ENCODE measurements around the gene MLLT3.

Gene MLLT3

GRCh38 chr9:20557890-20558565, 64.3 kb downstream of the MLLT3 start:
- DNase-seq (ENCODE audit: low read depth in 2 of 2): no peak

GRCh38 chr9:20557285-20557684, 65.0 kb downstream of the MLLT3 start:
- DNase-seq (ENCODE audit: low read depth in 2 of 2): no peak

GRCh38 chr9:20553558-20554149, 68.6 kb downstream of the MLLT3 start:
- DNase-seq (ENCODE audit: low read depth in 2 of 2): no peak

GRCh38 chr9:20552874-20553557, 69.3 kb downstream of the MLLT3 start:
- DNase-seq (ENCODE audit: low read depth in 2 of 2): no peak

GRCh38 chr9:20551835-20552234, 70.5 kb downstream of the MLLT3 start:
- peak in 1 of 2 donors; percentile 28 for DNase-seq (ENCODE audit: low read depth in 2 of 2)

GRCh38 chr9:20551236-20551635, 71.1 kb downstream of the MLLT3 start:
- DNase-seq (ENCODE audit: low read depth in 2 of 2): no peak

- DNase-seq (ENCODE audit: low read depth in 2 of 2): no peak
These were observed 72.0 kb downstream of the MLLT3 start for GRCh38 chr9:20550326-20550725.

GRCh38 chr9:20549053-20549452, 73.2 kb downstream of the MLLT3 start:
- DNase-seq (ENCODE audit: low read depth in 2 of 2): no peak

- DNase-seq (ENCODE audit: low read depth in 2 of 2): no peak
These were observed 77.2 kb downstream of the MLLT3 start for GRCh38 chr9:20545023-20545622.

- no peak for DNase-seq (ENCODE audit: low read depth in 2 of 2)
These were observed 82.0 kb downstream of the MLLT3 start for GRCh38 chr9:20540169-20540863.

GRCh38 chr9:20538956-20539355, 83.3 kb downstream of the MLLT3 start:
- no peak for DNase-seq (ENCODE audit: low read depth in 2 of 2)

- DNase-seq (ENCODE audit: low read depth in 2 of 2): no peak
These were observed 84.2 kb downstream of the MLLT3 start for GRCh38 chr9:20538092-20538491.

GRCh38 chr9:20537294-20537693, 85.0 kb downstream of the MLLT3 start:
- DNase-seq (ENCODE audit: low read depth in 2 of 2): no peak

- DNase-seq (ENCODE audit: low read depth in 2 of 2): no peak
These were observed 89.7 kb downstream of the MLLT3 start for GRCh38 chr9:20532584-20532983.

- no peak for DNase-seq (ENCODE audit: low read depth in 2 of 2)
These were observed 92.5 kb downstream of the MLLT3 start for GRCh38 chr9:20529837-20530236.

GRCh38 chr9:20528253-20528652, 94.0 kb downstream of the MLLT3 start:
- no peak for DNase-seq (ENCODE audit: low read depth in 2 of 2)

GRCh38 chr9:20526500-20527319, 95.6 kb downstream of the MLLT3 start:
- DNase-seq (ENCODE audit: low read depth in 2 of 2): no peak

- no peak for DNase-seq (ENCODE audit: low read depth in 2 of 2)
These were observed 97.5 kb downstream of the MLLT3 start for GRCh38 chr9:20524776-20525175.

GRCh38 chr9:20518737-20519136, 103.6 kb downstream of the MLLT3 start:
- no peak for DNase-seq (ENCODE audit: low read depth in 2 of 2)

- DNase-seq (ENCODE audit: low read depth in 2 of 2): no peak
These were observed 109.0 kb downstream of the MLLT3 start for GRCh38 chr9:20513126-20513913.
